ENCODE measurements around the gene MYO1F. TPM values are rescaled to one million over a fixed set of nuclear protein-coding genes. Genes with fewer than 3 reads are reported as not detected.

The MYO1F gene
- total RNA-seq, 1 donor from 2014 or later = 0.69 TPM

DNA sequence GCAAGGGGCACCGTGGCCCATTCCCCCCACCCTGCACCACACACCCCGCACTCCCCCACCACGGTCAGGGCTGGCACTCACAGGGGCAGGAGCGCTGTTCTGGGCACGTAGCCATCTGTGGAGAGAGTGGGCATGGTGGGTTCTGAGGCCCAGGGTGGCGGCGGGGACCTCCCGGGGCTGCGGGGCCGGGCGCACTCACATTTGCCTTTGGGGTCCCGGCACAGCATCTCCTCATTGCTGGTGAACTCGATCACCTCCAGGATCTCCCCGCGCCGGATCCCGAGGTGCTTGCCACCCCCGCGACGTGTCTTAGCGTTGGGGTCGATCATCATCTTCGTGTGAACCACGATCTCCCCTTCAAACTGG is 86.9 kb downstream of the MYO1F start:
- H3K36me3 Mint-ChIP-seq = peaks cover 28% of the 10 kb centered on the region
- H3K4me1 Mint-ChIP-seq = no peaks in the 10 kb centered on the region
- no peak overlapping the region for H3K27ac Mint-ChIP-seq
- no peaks in the 10 kb centered on the region for H3K9me3 Mint-ChIP-seq
- DNase-seq (ENCODE audit: low spot score in 2 of 2, unreplicated experiment in 2 of 2) = no peak
- H3K4me3 Mint-ChIP-seq = no peak overlapping the region
- H3K27me3 Mint-ChIP-seq (ENCODE audit: low read depth) = no peaks in the 10 kb centered on the region
- TF ChIP-seq, protein P1, sequence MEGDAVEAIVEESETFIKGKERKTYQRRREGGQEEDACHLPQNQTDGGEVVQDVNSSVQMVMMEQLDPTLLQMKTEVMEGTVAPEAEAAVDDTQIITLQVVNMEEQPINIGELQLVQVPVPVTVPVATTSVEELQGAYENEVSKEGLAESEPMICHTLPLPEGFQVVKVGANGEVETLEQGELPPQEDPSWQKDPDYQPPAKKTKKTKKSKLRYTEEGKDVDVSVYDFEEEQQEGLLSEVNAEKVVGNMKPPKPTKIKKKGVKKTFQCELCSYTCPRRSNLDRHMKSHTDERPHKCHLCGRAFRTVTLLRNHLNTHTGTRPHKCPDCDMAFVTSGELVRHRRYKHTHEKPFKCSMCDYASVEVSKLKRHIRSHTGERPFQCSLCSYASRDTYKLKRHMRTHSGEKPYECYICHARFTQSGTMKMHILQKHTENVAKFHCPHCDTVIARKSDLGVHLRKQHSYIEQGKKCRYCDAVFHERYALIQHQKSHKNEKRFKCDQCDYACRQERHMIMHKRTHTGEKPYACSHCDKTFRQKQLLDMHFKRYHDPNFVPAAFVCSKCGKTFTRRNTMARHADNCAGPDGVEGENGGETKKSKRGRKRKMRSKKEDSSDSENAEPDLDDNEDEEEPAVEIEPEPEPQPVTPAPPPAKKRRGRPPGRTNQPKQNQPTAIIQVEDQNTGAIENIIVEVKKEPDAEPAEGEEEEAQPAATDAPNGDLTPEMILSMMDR (IDR thresholded peaks at IDR 0.05; ENCODE audit: unreplicated experiment) = no peak

DNA sequence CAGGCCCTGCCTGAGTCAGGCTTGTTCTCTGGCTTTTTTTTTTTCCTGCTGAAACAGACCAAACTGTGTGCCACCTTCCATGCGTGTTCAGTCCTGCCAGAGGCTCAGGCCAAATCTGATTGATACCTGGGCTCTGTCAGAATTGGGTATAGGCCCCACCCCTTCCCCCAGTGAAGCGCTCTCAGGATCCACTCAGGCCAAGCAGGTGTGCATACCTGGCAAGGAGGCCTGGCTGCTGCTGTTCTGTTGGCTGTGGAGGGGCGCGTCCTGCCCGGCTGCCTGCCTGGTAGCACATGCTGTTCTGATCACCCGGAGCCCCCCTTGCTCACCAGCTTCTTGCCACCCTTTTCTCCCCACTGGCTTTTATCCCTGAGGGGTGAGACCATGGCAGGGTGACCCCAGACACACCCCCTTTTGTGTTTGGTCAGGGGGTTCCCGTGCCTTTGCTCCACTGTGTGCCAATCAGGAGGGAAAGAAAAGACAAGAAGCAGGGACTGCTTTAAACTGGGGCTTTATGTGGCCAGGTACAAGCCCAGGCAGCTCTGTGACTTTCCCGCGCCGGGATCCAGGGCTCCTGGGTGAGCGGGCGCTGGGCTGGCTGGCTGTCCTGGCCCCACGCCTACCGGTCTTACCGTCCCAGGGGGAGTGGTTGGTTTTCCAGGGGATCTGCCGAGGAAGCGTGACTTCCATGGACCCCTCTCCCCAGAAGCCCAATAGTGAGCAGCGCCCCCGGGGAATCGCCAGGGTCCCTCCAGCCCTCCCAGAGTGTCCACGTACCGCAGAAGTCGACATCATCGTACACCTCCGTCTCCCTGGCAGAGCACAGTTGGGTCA is 87.5 kb downstream of the MYO1F start:
- H3K9me3 Mint-ChIP-seq = no peaks in the 10 kb centered on the region
- H3K36me3 Mint-ChIP-seq = peaks cover 28% of the 10 kb centered on the region
- H3K4me3 Mint-ChIP-seq = no peak overlapping the region
- H3K4me1 Mint-ChIP-seq = no peaks in the 10 kb centered on the region
- TF ChIP-seq, protein P1 (IDR thresholded peaks at IDR 0.05; ENCODE audit: unreplicated experiment) = no peak
- DNase-seq (ENCODE audit: low spot score in 2 of 2, unreplicated experiment in 2 of 2) = no peak
- no peaks in the 10 kb centered on the region for H3K27me3 Mint-ChIP-seq (ENCODE audit: low read depth)
- peak overlapping the region; percentile 59 for H3K27ac Mint-ChIP-seq

DNA sequence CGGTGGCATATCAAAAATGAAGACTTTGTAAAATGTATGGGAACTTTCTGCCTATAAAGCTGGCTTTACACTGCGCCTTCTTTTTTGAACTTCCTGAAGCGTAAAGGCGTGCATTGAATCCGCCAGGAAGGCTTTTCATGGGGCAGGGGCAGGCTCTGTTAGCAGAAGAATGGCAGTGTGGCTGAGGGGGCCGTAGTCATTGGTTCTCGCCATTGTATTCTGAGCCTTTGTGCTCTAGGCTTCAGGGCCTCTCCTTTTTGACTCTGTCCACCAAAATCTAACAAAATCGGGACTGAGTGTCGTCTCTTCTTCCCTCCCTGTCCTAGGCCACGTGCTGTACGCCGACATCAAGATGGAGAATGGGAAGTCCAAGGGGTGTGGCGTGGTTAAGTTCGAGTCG is 88.9 kb downstream of the MYO1F start:
- Mint-ChIP-seq H3K27ac (no peak overlapping the region), H3K27me3 (ENCODE audit: low read depth) (no peaks in the 10 kb centered on the region), H3K4me1 (no peaks in the 10 kb centered on the region), H3K36me3 (peaks cover 29% of the 10 kb centered on the region), H3K4me3 (no peak overlapping the region), H3K9me3 (no peaks in the 10 kb centered on the region)
- TF ChIP-seq, protein P1 (IDR thresholded peaks at IDR 0.05; ENCODE audit: unreplicated experiment) = no peak
- no peak for DNase-seq (ENCODE audit: low spot score in 2 of 2, unreplicated experiment in 2 of 2)

DNA sequence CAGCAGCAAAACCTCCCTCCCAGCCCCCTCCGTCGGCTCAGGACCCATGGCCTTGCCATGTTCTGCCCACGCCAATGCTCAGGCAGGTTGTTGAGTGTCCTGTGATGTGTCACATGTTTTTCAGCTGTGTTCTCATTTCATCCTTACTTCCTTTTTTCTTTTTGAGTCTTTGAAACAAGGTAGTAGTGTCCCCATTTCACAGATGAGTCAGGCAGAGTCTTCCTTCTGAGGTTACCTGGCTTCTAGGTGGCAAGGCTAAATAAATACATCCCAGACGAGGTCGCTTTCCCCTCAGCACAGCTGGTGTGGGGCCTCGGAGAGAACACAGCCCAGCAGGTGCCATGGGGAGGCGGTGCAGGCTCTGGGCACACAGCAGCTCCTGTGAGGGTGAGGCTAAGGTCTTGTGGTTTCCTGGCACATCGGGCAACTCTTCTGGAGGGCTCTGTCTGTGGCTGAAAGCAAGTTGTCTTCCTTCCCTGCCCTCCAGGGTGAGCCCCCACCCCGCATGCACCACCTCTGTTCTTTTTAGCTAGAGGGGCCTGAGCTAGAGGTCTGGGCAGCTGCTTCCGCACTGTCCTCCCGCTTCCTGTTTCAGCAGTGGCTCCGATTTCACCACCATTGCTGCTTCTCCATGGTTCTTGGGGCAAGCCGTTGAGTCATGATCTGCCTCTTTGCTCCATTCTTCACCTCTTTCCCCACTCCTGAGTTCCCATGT is 89.9 kb downstream of the MYO1F start:
- H3K27ac Mint-ChIP-seq = no peak overlapping the region
- peaks cover 36% of the 10 kb centered on the region for H3K36me3 Mint-ChIP-seq
- H3K4me1 Mint-ChIP-seq = no peaks in the 10 kb centered on the region
- H3K4me3 Mint-ChIP-seq = no peak overlapping the region
- DNase-seq (ENCODE audit: low spot score in 2 of 2, unreplicated experiment in 2 of 2) = no peak
- H3K9me3 Mint-ChIP-seq = no peaks in the 10 kb centered on the region
- TF ChIP-seq, protein P1 (IDR thresholded peaks at IDR 0.05; ENCODE audit: unreplicated experiment) = no peak
- H3K27me3 Mint-ChIP-seq (ENCODE audit: low read depth) = no peaks in the 10 kb centered on the region

DNA sequence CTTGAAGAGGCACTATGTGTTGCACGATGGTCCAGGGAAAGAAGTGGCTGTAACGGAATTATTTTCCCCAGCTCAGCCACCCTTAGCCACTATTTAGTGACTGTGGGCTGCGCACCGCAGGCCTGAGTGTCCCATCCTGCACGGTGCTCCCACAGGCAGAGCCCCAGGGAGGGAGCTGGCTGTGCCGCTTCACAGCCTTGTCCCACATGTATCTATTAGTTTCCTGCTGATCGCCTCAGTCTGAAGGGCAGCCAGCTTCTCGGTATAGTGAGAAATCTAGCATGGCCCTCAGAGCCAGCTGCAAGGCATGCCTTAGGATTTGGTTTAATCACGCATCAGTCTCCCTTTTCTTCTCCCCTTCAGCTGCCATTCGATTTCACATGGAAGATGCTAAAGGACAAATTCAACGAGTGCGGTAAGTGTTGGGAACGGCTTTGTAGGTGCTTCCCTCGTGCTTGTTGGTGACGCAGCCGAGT is 90.5 kb downstream of the MYO1F start:
- DNase-seq (ENCODE audit: low spot score in 2 of 2, unreplicated experiment in 2 of 2) = no peak
- TF ChIP-seq, protein P1 (IDR thresholded peaks at IDR 0.05; ENCODE audit: unreplicated experiment) = no peak
- Mint-ChIP-seq H3K36me3 (peaks cover 38% of the 10 kb centered on the region), H3K4me3 (no peak overlapping the region), H3K27me3 (ENCODE audit: low read depth) (no peaks in the 10 kb centered on the region), H3K4me1 (no peaks in the 10 kb centered on the region), H3K9me3 (no peaks in the 10 kb centered on the region), H3K27ac (no peak overlapping the region)

All from mesothelial cell of epicardium (in vitro differentiated cells).